H1 (cell line): ENCODE measurements around the gene C3AR1. TPM values are rescaled to one million over a fixed set of nuclear protein-coding genes. Genes with fewer than 3 reads are reported as not detected.
A peak's percentile ranks its signal among the peaks of the same experiment; 100 is the strongest.

Experiments
- BACH1 ChIP-seq: IDR thresholded peaks from 2 replicates; pipeline ENCODE4 v1.6.1; 2012; ENCODE audit warnings: low read length, improper control_type of control experiment
- polyA plus RNA-seq, 7 experiments: library from polyadenylated mRNA; depleted of rRNA in 3 of 7; stranded (reverse) in 5 of 7; unstranded in 2 of 7; fragments of >200 nt in 5 of 7; fragments of 200-250 nt in 2 of 7; gene quantifications; 1 replicate in 5 of 7; 2 replicates in 1 of 7; 4 replicates in 1 of 7; pipeline versions ENCODE4 v1.2.1 to v1.2.3, GENCODE V29; 2011 to 2013; ENCODE audit warnings: missing spikeins in 2 of 7, mixed read lengths in 2 of 7
- total RNA-seq: library from RNA; stranded (reverse); fragmentation: NEBNext Ultra II Directional; extraction: Animal tissue kit (Norgen Biotek cat#: 25700); gene quantifications from 2 replicates; pipeline ENCODE4 v1.2.1, GENCODE V29; 2021
- TF ChIP-seq, protein P1 (sequence below): IDR thresholded peaks from 2 replicates; pipeline ENCODE4 v1.6.1; 2012; ENCODE audit warnings: inconsistent platforms
- TF ChIP-seq, protein P2 (sequence below): IDR thresholded peaks from 2 replicates; pipeline ENCODE4 v1.6.1; 2012; ENCODE audit warnings: inconsistent platforms

Gene C3AR1
- total and polyA plus RNA-seq, 2 of the 8 experiments (the other 6 are each of a cell fraction or from before 2014, with no cell fraction given) = not detected

- TF ChIP-seq, protein P1, sequence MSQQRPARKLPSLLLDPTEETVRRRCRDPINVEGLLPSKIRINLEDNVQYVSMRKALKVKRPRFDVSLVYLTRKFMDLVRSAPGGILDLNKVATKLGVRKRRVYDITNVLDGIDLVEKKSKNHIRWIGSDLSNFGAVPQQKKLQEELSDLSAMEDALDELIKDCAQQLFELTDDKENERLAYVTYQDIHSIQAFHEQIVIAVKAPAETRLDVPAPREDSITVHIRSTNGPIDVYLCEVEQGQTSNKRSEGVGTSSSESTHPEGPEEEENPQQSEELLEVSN = peak; percentile 49; the same call in 1 of the 2 replicates
- TF ChIP-seq, protein P2, sequence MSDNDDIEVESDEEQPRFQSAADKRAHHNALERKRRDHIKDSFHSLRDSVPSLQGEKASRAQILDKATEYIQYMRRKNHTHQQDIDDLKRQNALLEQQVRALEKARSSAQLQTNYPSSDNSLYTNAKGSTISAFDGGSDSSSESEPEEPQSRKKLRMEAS = no peak; the same call in 1 of the 2 replicates
- peak; percentile 4; the same call in 1 of the 2 replicates for TF ChIP-seq BACH1
Observed at GRCh38 chr12:8033153-8034044, 32.8 kb downstream of the C3AR1 start (continued).
